Activated CD8-positive, alpha-beta T cell treated with anti-CD3 and anti-CD28 coated beads for 36 hours (primary cell): ENCODE data around the gene TAX1BP1. TPM values are rescaled to one million over a fixed set of nuclear protein-coding genes. Genes with fewer than 3 reads are reported as not detected.
A peak's percentile ranks its signal among the peaks of the same experiment; 100 is the strongest.

Experiments
- ATAC-seq: fragments of 200-7000 bp; cut with Tn5 transposase; one replicate; pipeline ENCODE4 v1.10.0; 2021; ENCODE audit warnings: mild to moderate bottlenecking, moderate library complexity
- CTCF ChIA-PET: fragments of 350-600 bp; sonication (Branson Sonifier 250); formaldehyde crosslinking; loops from one replicate; lab custom pipeline; 2021; ENCODE audit warnings: antibody characterized with exemption; lab: Charles Lee
- POLR2A ChIA-PET: fragments of 350-600 bp; sonication (Branson Sonifier 250); formaldehyde crosslinking; loops from one replicate; lab custom pipeline; 2021; ENCODE audit warnings: antibody characterized with exemption; lab: Charles Lee
- DNase-seq: peaks from one replicate; pipeline ENCODE4 v3.0.0-alpha.2; 2020
- H3K27ac Mint-ChIP-seq: one replicate; pipeline ENCODE4 v1.8.0; 2021; ENCODE audit warnings: mild to moderate bottlenecking, mixed read lengths
- H3K27me3 Mint-ChIP-seq: one replicate; pipeline ENCODE4 v1.8.0; 2021; ENCODE audit warnings: mixed read lengths
- H3K36me3 Mint-ChIP-seq: one replicate; pipeline ENCODE4 v1.8.0; 2021; ENCODE audit warnings: low read depth, mixed read lengths
- H3K4me1 Mint-ChIP-seq: one replicate; pipeline ENCODE4 v1.8.0; 2021; ENCODE audit warnings: low read depth, mixed read lengths
- H3K4me3 Mint-ChIP-seq: one replicate; pipeline ENCODE4 v1.8.0; 2021; ENCODE audit warnings: mild to moderate bottlenecking, moderate library complexity, mixed read lengths
- H3K9me3 Mint-ChIP-seq: one replicate; pipeline ENCODE4 v1.8.0; 2021; ENCODE audit warnings: mixed read lengths
- CTCF ChIP-seq: fragments of 200-600 bp; IDR thresholded peaks from one replicate; pipeline ENCODE4 v1.8.0; 2022; ENCODE audit warnings: antibody characterized with exemption, mild to moderate bottlenecking
- intact Hi-C: fragments of 100-400 bp; cut with micrococcal nuclease; formaldehyde crosslinking; loops from one replicate; pipeline ENCODE4 v1.10.0; 2022
- total RNA-seq, 2 experiments: library from RNA; stranded (reverse); gene quantifications; one replicate each; pipeline ENCODE4 v1.2.3, GENCODE V29; 2021

The TAX1BP1 gene
- total RNA-seq, 2 experiments from 2014 or later, result 90.5 to 94.6 TPM

- no peak overlapping the region for H3K27ac Mint-ChIP-seq
- intact Hi-C loops, result no loop called here
- H3K9me3 Mint-ChIP-seq, result no peaks in the 10 kb centered on the region
- CTCF ChIA-PET, result interaction anchor here (0.7 to 2.1 kb wide), 12 partner anchors 16 to 317 kb away, joined by 3 to 21 read pairs (median 4); no protein-coding TSS in a partner anchor
- H3K4me1 Mint-ChIP-seq, result peaks cover 47% of the 10 kb centered on the region
- peaks cover 16% of the 10 kb centered on the region for H3K36me3 Mint-ChIP-seq
- H3K27me3 Mint-ChIP-seq, result no peaks in the 10 kb centered on the region
- no peak overlapping the region for H3K4me3 Mint-ChIP-seq
- POLR2A ChIA-PET, result no interaction called here
- DNase-seq (no peak), ATAC-seq (no peak)
- peak; percentile 56 for TF ChIP-seq CTCF
Measured at GRCh38 chr7:27745064-27745583, 5.2 kb downstream of the TAX1BP1 start.

GRCh38 chr7:27746486-27746885 lies 6.5 kb downstream of the TAX1BP1 start:
- intact Hi-C loops, result no loop called here
- CTCF ChIA-PET, result interaction anchor here (0.7 to 2.1 kb wide), 3 partner anchors 28 to 551 kb away, joined by 3 to 21 read pairs (median 5); no protein-coding TSS in a partner anchor
- no peak for ATAC-seq
- TF ChIP-seq CTCF, result no peak
- peaks cover 22% of the 10 kb centered on the region for H3K36me3 Mint-ChIP-seq
- no peaks in the 10 kb centered on the region for H3K9me3 Mint-ChIP-seq
- H3K4me1 Mint-ChIP-seq, result peaks cover 44% of the 10 kb centered on the region
- no peaks in the 10 kb centered on the region for H3K27me3 Mint-ChIP-seq
- POLR2A ChIA-PET, result no interaction called here
- no peak overlapping the region for H3K4me3 Mint-ChIP-seq
- DNase-seq, result no peak
- no peak overlapping the region for H3K27ac Mint-ChIP-seq

DNA sequence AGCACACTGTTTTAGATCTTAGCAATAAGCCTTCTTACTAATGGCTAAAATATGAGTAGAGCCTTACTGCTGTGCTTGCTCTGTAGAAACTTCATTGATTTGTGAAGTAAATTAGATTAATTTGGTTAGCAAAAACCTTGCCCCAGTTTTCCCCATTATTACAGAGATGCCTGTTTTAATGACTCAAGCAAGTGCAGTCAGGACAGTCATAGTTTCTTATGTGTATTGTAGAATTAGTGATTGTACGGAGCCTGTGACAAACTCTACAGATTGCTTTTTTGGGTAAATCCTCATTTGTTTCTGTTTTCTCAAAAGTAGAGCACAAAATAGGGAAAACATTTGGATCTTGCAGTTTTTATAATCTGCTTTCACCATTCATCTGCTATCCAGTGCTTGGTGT lies 7.0 kb downstream of the TAX1BP1 start:
- Mint-ChIP-seq H3K9me3 (no peaks in the 10 kb centered on the region), H3K27ac (no peak overlapping the region), H3K4me3 (no peak overlapping the region), H3K27me3 (no peaks in the 10 kb centered on the region), H3K4me1 (peaks cover 42% of the 10 kb centered on the region), H3K36me3 (peaks cover 21% of the 10 kb centered on the region)
- TF ChIP-seq CTCF, result no peak
- no peak for ATAC-seq
- POLR2A ChIA-PET, result no interaction called here
- no peak for DNase-seq
- intact Hi-C loops, result no loop called here
- CTCF ChIA-PET, result interaction anchor here (0.7 kb wide), 1 partner anchor 551 kb away, joined by 5 read pairs; no protein-coding TSS in a partner anchor

DNA sequence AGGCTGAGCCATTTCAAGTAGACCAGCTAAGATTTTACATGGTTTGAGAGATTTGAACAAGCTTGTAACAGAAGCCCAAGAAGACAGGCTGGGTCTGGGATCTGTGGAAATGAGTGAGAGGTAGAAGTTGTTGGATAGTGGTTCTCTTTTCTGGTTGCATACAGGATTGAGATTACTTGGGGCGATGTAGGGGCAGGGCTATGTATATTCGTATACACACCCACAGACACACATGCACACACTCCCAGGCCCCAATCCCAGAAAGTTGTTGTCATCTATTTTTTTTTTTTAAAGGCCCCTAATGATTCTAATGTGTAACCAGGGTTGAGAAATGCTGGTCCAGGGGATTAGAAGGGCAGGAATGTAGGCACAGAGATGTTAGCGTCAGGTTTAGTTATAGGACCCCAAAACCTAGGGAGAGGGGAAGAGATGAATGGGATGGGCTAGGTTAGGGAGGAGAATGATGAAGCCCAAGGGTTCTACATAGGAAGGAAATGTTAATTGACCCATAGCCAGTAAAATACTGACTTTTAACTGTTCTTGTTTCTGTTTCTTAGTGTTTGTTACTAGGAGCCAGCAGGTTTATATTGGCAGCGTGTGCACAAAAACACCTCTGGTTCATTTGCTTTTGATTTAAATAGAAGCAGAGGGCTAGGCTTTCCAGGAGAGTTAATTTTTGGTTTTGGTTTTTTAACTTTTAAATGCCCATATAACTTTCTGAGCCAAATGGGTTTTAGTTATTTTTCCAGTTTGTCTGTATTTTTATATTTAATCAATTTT lies 7.8 kb downstream of the TAX1BP1 start:
- intact Hi-C loops, result no loop called here

More for the DNA sequence above, 7.8 kb downstream of the TAX1BP1 start:
- Mint-ChIP-seq H3K27ac (no peak overlapping the region), H3K9me3 (no peaks in the 10 kb centered on the region), H3K4me3 (no peak overlapping the region), H3K27me3 (no peaks in the 10 kb centered on the region), H3K4me1 (peaks cover 41% of the 10 kb centered on the region), H3K36me3 (peaks cover 28% of the 10 kb centered on the region)
- CTCF ChIA-PET, result no interaction called here
- no peak for DNase-seq
- no peak for ATAC-seq
- no peak for TF ChIP-seq CTCF
- POLR2A ChIA-PET, result no interaction called here
